Retinal pigment epithelial cell (primary cell): ENCODE results near the gene GLO1.
"Not testable (repeated sequence)": the region's sequence is repeated elsewhere in the genome, so short reads cannot be mapped to it uniquely, and the experiment has no call there.

Source experiments
- DNase-seq: peaks from one replicate; pipeline ENCODE4 v3.0.0-alpha.2; 2010; ENCODE audit warnings: low read depth
- H3K4me3 ChIP-seq: 2 replicates; pipeline ENCODE4 v1.5.1; 2011; ENCODE audit warnings: mild to moderate bottlenecking, low read length, control low read depth, moderate library complexity
- TF ChIP-seq, protein P1 (sequence below): conservative IDR thresholded peaks from 2 replicates; pipeline ENCODE4 v1.5.1; 2011; ENCODE audit warnings: low read depth, low read length, control low read depth, inconsistent platforms

The GLO1 gene

GRCh38 chr6:38708496-38708895 is 5.6 kb upstream of the GLO1 start:
- DNase-seq: no peak
- H3K4me3 ChIP-seq: no peak overlapping the region
- TF ChIP-seq, protein P1, sequence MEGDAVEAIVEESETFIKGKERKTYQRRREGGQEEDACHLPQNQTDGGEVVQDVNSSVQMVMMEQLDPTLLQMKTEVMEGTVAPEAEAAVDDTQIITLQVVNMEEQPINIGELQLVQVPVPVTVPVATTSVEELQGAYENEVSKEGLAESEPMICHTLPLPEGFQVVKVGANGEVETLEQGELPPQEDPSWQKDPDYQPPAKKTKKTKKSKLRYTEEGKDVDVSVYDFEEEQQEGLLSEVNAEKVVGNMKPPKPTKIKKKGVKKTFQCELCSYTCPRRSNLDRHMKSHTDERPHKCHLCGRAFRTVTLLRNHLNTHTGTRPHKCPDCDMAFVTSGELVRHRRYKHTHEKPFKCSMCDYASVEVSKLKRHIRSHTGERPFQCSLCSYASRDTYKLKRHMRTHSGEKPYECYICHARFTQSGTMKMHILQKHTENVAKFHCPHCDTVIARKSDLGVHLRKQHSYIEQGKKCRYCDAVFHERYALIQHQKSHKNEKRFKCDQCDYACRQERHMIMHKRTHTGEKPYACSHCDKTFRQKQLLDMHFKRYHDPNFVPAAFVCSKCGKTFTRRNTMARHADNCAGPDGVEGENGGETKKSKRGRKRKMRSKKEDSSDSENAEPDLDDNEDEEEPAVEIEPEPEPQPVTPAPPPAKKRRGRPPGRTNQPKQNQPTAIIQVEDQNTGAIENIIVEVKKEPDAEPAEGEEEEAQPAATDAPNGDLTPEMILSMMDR: no peak

- no peak overlapping the region for H3K4me3 ChIP-seq
- no peak for DNase-seq
- TF ChIP-seq, protein P1: no peak
Observed at GRCh38 chr6:38705924-38706323, 3.0 kb upstream of the GLO1 start.

GRCh38 chr6:38703949-38704590 is 1.1 kb upstream of the GLO1 start:
- TF ChIP-seq, protein P1: no peak
- no peak overlapping the region for H3K4me3 ChIP-seq
- DNase-seq: no peak

DNA sequence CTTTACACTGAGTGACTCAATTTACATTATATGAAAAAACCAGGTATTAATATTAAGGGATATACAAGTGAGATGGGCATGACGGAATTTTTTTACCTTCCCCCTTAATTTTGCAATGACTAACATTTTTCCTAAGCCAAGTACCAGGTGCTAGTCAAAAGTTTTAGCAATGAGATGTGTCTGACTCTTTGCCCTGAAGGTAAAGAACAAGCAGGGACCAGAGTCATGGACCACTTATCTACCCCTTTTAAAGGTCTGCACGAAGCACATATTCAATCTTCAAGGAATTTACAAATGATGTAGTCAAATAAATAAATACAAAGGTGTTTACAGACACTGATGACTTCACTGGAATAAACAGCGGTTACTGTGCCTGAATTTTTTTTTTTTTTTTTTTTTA is 1.4 kb downstream of the GLO1 start:
- no peak for DNase-seq
- H3K4me3 ChIP-seq: no peak overlapping the region

GRCh38 chr6:38699702-38700101 is 3.2 kb downstream of the GLO1 start:
- DNase-seq, H3K4me3 ChIP-seq: not testable (repeated sequence)

More for the DNA sequence above, 1.4 kb downstream of the GLO1 start:
- TF ChIP-seq, protein P1: no peak

GRCh38 chr6:38697846-38698245 is 5.1 kb downstream of the GLO1 start:
- TF ChIP-seq, protein P1: no peak

DNA sequence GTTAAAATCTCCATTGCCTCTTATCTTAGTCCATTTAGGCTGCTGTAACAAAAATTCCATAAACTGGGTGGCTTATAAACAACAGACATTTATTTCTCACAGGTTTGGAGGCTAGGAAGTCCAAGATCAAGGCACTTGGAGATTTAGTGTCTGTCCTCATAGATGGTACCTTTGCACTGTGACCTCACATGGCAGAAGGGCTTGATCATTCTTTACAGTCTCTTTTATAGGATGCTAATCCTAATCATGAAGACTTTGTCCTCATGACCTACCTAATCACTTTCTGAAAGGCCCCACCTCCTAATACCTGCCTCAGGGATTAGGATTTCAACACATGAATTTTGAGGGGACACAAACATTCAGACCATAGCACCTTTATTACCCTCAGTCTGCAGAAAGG is 6.6 kb downstream of the GLO1 start:
- TF ChIP-seq, protein P1: no peak
- H3K4me3 ChIP-seq: no peak overlapping the region
- no peak for DNase-seq

More at GRCh38 chr6:38697846-38698245, 5.1 kb downstream of the GLO1 start:
- H3K4me3 ChIP-seq: no peak overlapping the region
- DNase-seq: no peak
